H9 (cell line): ENCODE data around the gene PLXNB2. TPM values are rescaled to one million over a fixed set of nuclear protein-coding genes. Genes with fewer than 3 reads are reported as not detected.

Experiments
- DNase-seq: peaks from one replicate; pipeline ENCODE4 v3.0.0-alpha.2; 2017
- H2AFZ ChIP-seq: one replicate; pipeline ENCODE4 v1.6.1; 2013; ENCODE audit warnings: mild to moderate bottlenecking, low read length, control low read depth, moderate library complexity
- H2AK5ac ChIP-seq: 2 replicates; pipeline ENCODE4 v1.6.1; 2013; ENCODE audit warnings: low read length, control low read depth, mixed read lengths; ENCODE audit not compliant: insufficient read length
- H2BK120ac ChIP-seq: one replicate; pipeline ENCODE4 v1.6.1; 2013; ENCODE audit warnings: low read depth, mild to moderate bottlenecking, low read length, control low read depth, inconsistent platforms; ENCODE audit not compliant: poor library complexity, severe bottlenecking
- H2BK12ac ChIP-seq: 2 replicates; pipeline ENCODE4 v1.6.1; 2013; ENCODE audit warnings: low read length, control low read depth, mixed read lengths, low read depth; ENCODE audit not compliant: insufficient read length
- H2BK15ac ChIP-seq: 2 replicates; pipeline ENCODE4 v1.6.1; 2013; ENCODE audit warnings: low read depth, low read length, control low read depth
- H2BK20ac ChIP-seq: one replicate; pipeline ENCODE4 v1.6.1; 2013; ENCODE audit warnings: low read depth, mild to moderate bottlenecking, low read length, control low read depth, inconsistent platforms; ENCODE audit not compliant: poor library complexity, severe bottlenecking
- H2BK5ac ChIP-seq: 2 replicates; pipeline ENCODE4 v1.6.1; 2013; ENCODE audit warnings: low read length, control low read depth, mixed read lengths; ENCODE audit not compliant: insufficient read length
- H3K14ac ChIP-seq: 2 replicates; pipeline ENCODE4 v1.6.1; 2013; ENCODE audit warnings: low read length, control low read depth; ENCODE audit not compliant: insufficient read depth
- H3K18ac ChIP-seq: 2 replicates; pipeline ENCODE4 v1.6.1; 2013; ENCODE audit warnings: low read depth, mild to moderate bottlenecking, mixed read lengths, low read length, control low read depth; ENCODE audit not compliant: insufficient read length
- H3K23ac ChIP-seq: 2 replicates; pipeline ENCODE4 v1.6.1; 2013; ENCODE audit warnings: low read length, control low read depth, mixed read lengths, low read depth; ENCODE audit not compliant: insufficient read length
- H3K23me2 ChIP-seq: 2 replicates; pipeline ENCODE4 v1.6.1; 2013; ENCODE audit warnings: low read depth, mild to moderate bottlenecking, mixed read lengths, low read length, control low read depth; ENCODE audit not compliant: insufficient read length, poor library complexity, severe bottlenecking
- H3K27ac ChIP-seq: 2 replicates; pipeline ENCODE4 v1.5.1; 2013; ENCODE audit warnings: low read length, control low read depth, mixed read lengths, low read depth; ENCODE audit not compliant: insufficient read length
- H3K27me3 ChIP-seq: 2 replicates; pipeline ENCODE4 v1.6.1; 2013; ENCODE audit warnings: low read length, control low read depth, inconsistent platforms; ENCODE audit not compliant: insufficient read depth
- H3K4ac ChIP-seq: 2 replicates; pipeline ENCODE4 v1.6.1; 2013; ENCODE audit warnings: low read depth, mild to moderate bottlenecking, control low read depth, inconsistent platforms, low read length, moderate library complexity
- H3K4me1 ChIP-seq: 2 replicates; pipeline ENCODE4 v1.6.1; 2013; ENCODE audit warnings: low read length, control low read depth, inconsistent platforms; ENCODE audit not compliant: insufficient read depth
- H3K4me2 ChIP-seq: 2 replicates; pipeline ENCODE4 v1.6.1; 2013; ENCODE audit warnings: low read length, control low read depth, mixed read lengths; ENCODE audit not compliant: insufficient read length, insufficient read depth
- H3K56ac ChIP-seq: 2 replicates; pipeline ENCODE4 v1.6.1; 2013; ENCODE audit warnings: low read depth, mild to moderate bottlenecking, mixed read lengths, low read length, control low read depth; ENCODE audit not compliant: insufficient read length
- H3K79me1 ChIP-seq: 2 replicates; pipeline ENCODE4 v1.6.1; 2013; ENCODE audit warnings: low read depth, mild to moderate bottlenecking, moderate library complexity, low read length, control low read depth, inconsistent platforms; ENCODE audit not compliant: insufficient read depth, poor library complexity, severe bottlenecking
- H3K79me2 ChIP-seq: 2 replicates; pipeline ENCODE4 v1.6.1; 2013; ENCODE audit warnings: low read length, control low read depth, inconsistent platforms; ENCODE audit not compliant: insufficient read depth
- H3K9ac ChIP-seq: 2 replicates; pipeline ENCODE4 v1.6.1; 2013; ENCODE audit warnings: low read length, control low read depth, mixed read lengths; ENCODE audit not compliant: insufficient read length; ENCODE audit errors: extremely low read depth
- H3K9me3 ChIP-seq: one replicate; pipeline ENCODE4 v1.6.1; 2013; ENCODE audit warnings: low read depth, low read length, inconsistent platforms; ENCODE audit not compliant: control insufficient read depth
- H3T11ph ChIP-seq: one replicate; pipeline ENCODE4 v1.6.1; 2013; ENCODE audit warnings: mild to moderate bottlenecking, low read length, control low read depth, inconsistent platforms
- H4K20me1 ChIP-seq: one replicate; pipeline ENCODE4 v1.6.1; 2013; ENCODE audit not compliant: control insufficient read depth, insufficient read length, insufficient read depth
- H4K5ac ChIP-seq: 2 replicates; pipeline ENCODE4 v1.6.1; 2013; ENCODE audit warnings: low read depth, mild to moderate bottlenecking, mixed read lengths, low read length, control low read depth; ENCODE audit not compliant: insufficient read length
- H4K8ac ChIP-seq: replicated peaks from 2 replicates; pipeline ENCODE4 v1.6.1; 2013; ENCODE audit warnings: low read length, control low read depth, mixed read lengths, low read depth; ENCODE audit not compliant: insufficient read length
- H4K91ac ChIP-seq: 2 replicates; pipeline ENCODE4 v1.6.1; 2013; ENCODE audit warnings: low read depth, mild to moderate bottlenecking, moderate library complexity, mixed read lengths, low read length, control low read depth; ENCODE audit not compliant: insufficient read length
- H3K27ac Mint-ChIP-seq, 3 experiments: 2 replicates in 2 of 3; 3 replicates in 1 of 3; pipeline ENCODE4 v1.8.0; 2020 to 2021; ENCODE audit warnings: mixed read lengths in 3 of 3, mild to moderate bottlenecking in 1 of 3, moderate library complexity in 1 of 3
- H3K27me3 Mint-ChIP-seq: 2 replicates; pipeline ENCODE4 v1.8.0; 2021; ENCODE audit warnings: low read depth, mild to moderate bottlenecking, moderate library complexity, mixed read lengths
- H3K36me3 Mint-ChIP-seq, 3 experiments: 2 replicates in 2 of 3; 3 replicates in 1 of 3; pipeline ENCODE4 v1.8.0; 2020 to 2021; ENCODE audit warnings: low read depth in 3 of 3, mixed read lengths in 3 of 3; ENCODE audit not compliant: insufficient read depth in 1 of 3
- H3K4me1 Mint-ChIP-seq, 2 experiments: 2 replicates each; pipeline ENCODE4 v1.8.0; 2020; ENCODE audit warnings: mixed read lengths in 2 of 2
- H3K4me3 Mint-ChIP-seq, 2 experiments: 2 replicates in 1 of 2; 3 replicates in 1 of 2; pipeline ENCODE4 v1.8.0; 2020 to 2021; ENCODE audit warnings: mild to moderate bottlenecking in 2 of 2, mixed read lengths in 2 of 2, moderate library complexity in 1 of 2
- H3K9me3 Mint-ChIP-seq, 2 experiments: 2 replicates in 1 of 2; 3 replicates in 1 of 2; pipeline ENCODE4 v1.8.0; 2020; ENCODE audit warnings: mild to moderate bottlenecking in 2 of 2, mixed read lengths in 2 of 2, moderate library complexity in 1 of 2
- WGBS: extraction: QIAGEN DNeasy Blood & Tissue Kit; methylation state at CpG from one replicate; pipeline ENCODE4 v1.1.7; 2013; ENCODE audit warnings: missing lambda C conversion rate, low lambda C conversion rate, mixed read lengths; ENCODE audit not compliant: insufficient read length; ENCODE audit errors: extremely low coverage; 5-methylcytosine and 5-hydroxymethylcytosine counted together
- total RNA-seq: library from RNA; stranded (reverse); gene quantifications from 2 replicates; pipeline ENCODE4 v1.2.1, GENCODE V29; 2021
- TF ChIP-seq, protein P1 (sequence below): fragments of 200-600 bp; sonication (generic); conservative IDR thresholded peaks from 3 replicates; pipeline ENCODE4 v1.8.0; 2021; ENCODE audit warnings: antibody characterized with exemption, mild to moderate bottlenecking

The PLXNB2 gene
- total RNA-seq, 1 experiment from 2014 or later, result 87.6 TPM

DNA sequence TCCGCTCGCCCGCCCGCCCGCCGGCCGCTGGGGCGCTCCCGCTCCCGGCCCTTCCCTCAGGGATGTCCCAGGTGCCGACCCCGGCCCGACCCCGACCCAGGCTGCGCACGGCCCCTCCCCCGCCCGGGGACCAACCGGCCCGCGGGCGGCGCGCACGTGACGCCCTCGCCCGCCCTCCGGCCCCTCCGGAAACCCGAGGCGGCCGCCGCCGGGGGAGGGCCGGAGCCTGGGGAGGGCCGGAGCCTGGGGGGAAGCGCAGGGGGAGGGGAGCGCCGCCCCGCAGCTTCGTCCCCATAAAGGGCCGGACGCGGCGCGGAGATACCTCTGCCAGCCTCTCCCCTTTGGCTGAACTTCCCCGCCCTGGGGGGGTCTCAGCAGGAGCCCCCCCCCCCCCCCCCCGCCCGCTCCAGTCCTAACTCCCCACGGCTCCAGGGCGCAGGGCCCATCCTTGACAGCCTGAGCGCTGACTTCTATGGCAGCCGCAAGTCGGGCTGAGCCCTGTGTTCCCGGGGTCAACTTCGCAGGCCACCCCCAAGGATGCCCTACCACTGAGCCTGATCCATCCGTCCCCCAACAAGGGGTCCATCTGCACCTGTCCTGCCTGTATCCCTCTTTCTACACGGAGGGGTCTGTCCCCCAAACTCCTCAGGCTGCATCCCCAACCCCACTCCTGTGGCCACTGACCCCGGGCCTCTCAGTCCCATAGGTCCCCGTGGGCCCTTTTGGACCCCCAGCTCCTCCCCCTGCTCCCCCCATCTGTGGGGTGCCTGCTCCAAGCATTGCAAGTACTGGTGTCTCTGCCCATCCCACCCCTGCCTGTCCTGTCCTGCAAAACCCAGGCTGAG lies 45.6 kb downstream of the PLXNB2 start, which contains the start of gene MAPK12:
Gene MAPK12, minus strand, starts transcription at position 69 of the 845 bp plus-strand sequence. CDS start 174 bp downstream, outside the sequence.
- H3T11ph ChIP-seq, result no peak within 1 kb of the TSS
- no CpG with 5 or more reads among the region's 61 CpGs for WGBS
- H4K20me1 ChIP-seq, result no peaks in the 10 kb centered on the region
- H4K8ac ChIP-seq, result no peak within 1 kb of the TSS
- H3K27me3 ChIP-seq, result no peaks in the 10 kb centered on the region; the same call in 1 of the 2 replicates
- no peak within 1 kb of the TSS for H2BK12ac ChIP-seq
- DNase-seq, result peak; percentile 63
- H2BK120ac ChIP-seq, result no peak within 1 kb of the TSS
- H3K9ac ChIP-seq, result no peak within 1 kb of the TSS
- no peaks in the 10 kb centered on the region for H3K79me1 ChIP-seq
- H2BK5ac ChIP-seq, result no peak within 1 kb of the TSS
- no peak within 1 kb of the TSS for H3K27ac ChIP-seq
- H2AFZ ChIP-seq, result no peak within 1 kb of the TSS
- no peak within 1 kb of the TSS for H2BK20ac ChIP-seq
- TF ChIP-seq, protein P1, sequence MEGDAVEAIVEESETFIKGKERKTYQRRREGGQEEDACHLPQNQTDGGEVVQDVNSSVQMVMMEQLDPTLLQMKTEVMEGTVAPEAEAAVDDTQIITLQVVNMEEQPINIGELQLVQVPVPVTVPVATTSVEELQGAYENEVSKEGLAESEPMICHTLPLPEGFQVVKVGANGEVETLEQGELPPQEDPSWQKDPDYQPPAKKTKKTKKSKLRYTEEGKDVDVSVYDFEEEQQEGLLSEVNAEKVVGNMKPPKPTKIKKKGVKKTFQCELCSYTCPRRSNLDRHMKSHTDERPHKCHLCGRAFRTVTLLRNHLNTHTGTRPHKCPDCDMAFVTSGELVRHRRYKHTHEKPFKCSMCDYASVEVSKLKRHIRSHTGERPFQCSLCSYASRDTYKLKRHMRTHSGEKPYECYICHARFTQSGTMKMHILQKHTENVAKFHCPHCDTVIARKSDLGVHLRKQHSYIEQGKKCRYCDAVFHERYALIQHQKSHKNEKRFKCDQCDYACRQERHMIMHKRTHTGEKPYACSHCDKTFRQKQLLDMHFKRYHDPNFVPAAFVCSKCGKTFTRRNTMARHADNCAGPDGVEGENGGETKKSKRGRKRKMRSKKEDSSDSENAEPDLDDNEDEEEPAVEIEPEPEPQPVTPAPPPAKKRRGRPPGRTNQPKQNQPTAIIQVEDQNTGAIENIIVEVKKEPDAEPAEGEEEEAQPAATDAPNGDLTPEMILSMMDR, result no peak
- H3K9me3 ChIP-seq, result no peaks in the 10 kb centered on the region
- peak within 1 kb of the TSS; percentile 64; the same call in 1 of the 2 replicates for H3K14ac ChIP-seq
- Mint-ChIP-seq H3K4me3 (peak within 1 kb of the TSS; percentile 63 to 78), H3K36me3 (no peaks in the 10 kb centered on the region), H3K9me3 (peaks cover 1 to 2% of the 10 kb centered on the region in 2 experiments; a peak in 2 of 5 replicates), H3K27ac (no peak within 1 kb of the TSS), H3K4me1 (peaks cover 8 to 12% of the 10 kb centered on the region in 2 experiments), H3K27me3 (peaks cover 60% of the 10 kb centered on the region)
- H2AK5ac ChIP-seq, result no peak within 1 kb of the TSS
- H3K56ac ChIP-seq, result no peak within 1 kb of the TSS
- H4K5ac ChIP-seq, result no peak within 1 kb of the TSS
- no peak within 1 kb of the TSS for H2BK15ac ChIP-seq
- no peak within 1 kb of the TSS for H3K4ac ChIP-seq
- H3K4me2 ChIP-seq, result peak within 1 kb of the TSS; percentile 59
- H4K91ac ChIP-seq, result no peak within 1 kb of the TSS
- no peak within 1 kb of the TSS for H3K23ac ChIP-seq
- H3K79me2 ChIP-seq, result no peaks in the 10 kb centered on the region
- peaks cover 8% of the 10 kb centered on the region for H3K23me2 ChIP-seq
- H3K18ac ChIP-seq, result no peak within 1 kb of the TSS
- no peaks in the 10 kb centered on the region for H3K4me1 ChIP-seq
